NCI-H748 (cell line): ENCODE measurements around the gene ZNF423.
"Not testable (repeated sequence)": the region's sequence is repeated elsewhere in the genome, so short reads cannot be mapped to it uniquely, and the experiment has no call there.

Experiments used
- DNase-seq: peaks from one replicate; lab custom pipeline; 2025; ENCODE audit not compliant: unreplicated experiment; lab: John Stamatoyannopoulos, UW

Gene ZNF423

DNA sequence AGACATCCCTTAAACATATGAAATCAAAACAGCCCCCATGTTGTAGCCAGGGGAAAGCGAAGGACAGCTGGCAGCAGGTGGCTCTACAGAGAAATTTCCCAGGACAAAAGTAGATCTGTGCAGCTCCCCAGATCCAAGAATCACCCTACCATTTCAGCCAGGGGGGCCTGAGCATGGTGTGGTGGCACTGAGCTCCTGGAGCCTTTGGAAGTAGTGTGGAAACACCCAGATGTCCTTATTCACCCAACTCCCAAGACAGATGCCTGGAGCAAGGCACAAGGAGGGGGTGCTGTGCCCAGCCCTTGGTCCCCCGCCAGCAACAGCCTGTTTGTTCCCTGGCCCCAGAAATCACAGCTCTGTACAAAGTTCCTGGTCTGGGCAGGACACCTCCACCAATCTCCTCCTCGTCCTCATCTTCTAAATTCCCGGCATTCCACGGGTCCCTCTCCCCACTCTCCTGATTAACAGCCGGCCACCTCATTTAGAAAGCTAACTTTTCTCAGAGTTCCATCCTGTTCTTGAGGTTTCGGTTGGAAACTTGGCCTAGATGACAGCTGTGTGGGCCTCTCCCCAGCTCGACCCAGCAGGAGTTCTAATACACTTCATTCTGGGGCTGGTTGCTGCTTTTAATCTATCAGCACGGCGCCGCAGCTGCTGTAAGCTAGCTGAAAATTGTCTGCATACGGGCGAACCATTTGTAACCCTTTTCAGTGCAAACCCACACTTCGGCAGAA, 291.2 kb downstream of the ZNF423 start:
- no peak for DNase-seq

GRCh38 chr16:49563666-49564065, 292.2 kb downstream of the ZNF423 start:
- no peak for DNase-seq

DNA sequence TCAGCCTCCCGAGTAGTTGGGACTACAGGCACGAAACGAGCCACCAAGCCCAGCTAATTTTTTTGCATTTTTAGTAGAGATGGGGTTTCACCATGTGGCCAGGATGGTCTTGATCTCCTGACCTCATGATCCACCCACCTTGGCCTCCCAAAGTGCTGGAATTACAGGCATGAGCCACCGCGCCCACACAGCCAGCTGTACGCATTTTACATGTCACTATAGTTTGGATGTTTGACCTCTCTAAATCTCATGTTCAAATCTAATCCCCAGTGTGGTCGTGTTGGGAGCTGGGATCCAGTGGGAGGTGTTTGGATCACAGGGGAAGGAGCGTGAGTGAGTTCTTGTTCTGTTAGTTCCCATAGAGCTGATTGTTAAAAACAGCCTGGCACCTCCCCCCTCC, 293.0 kb downstream of the ZNF423 start:
- not testable (repeated sequence) for DNase-seq

DNA sequence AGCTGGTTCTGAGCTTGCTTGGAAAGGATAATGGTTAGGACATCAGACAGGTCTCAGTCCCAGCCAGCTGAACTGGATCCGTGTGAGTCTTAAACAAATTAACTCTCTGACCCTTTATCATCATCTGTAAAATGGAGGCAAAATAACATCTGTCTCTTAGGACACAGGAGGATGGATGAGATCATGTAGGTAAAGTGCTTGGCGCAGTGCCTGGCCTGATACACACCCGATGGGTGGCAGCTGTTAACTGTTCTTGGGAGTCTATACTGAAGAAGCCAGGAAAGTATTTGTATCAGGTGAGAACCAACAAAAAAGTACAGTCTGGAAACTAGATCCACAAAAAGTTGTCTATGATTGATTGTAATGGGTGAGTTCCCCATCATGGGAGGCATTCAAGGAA, 293.7 kb downstream of the ZNF423 start:
- DNase-seq: peak; percentile 38

- DNase-seq: no peak
Measured at GRCh38 chr16:49560004-49560830, 295.7 kb downstream of the ZNF423 start.

DNA sequence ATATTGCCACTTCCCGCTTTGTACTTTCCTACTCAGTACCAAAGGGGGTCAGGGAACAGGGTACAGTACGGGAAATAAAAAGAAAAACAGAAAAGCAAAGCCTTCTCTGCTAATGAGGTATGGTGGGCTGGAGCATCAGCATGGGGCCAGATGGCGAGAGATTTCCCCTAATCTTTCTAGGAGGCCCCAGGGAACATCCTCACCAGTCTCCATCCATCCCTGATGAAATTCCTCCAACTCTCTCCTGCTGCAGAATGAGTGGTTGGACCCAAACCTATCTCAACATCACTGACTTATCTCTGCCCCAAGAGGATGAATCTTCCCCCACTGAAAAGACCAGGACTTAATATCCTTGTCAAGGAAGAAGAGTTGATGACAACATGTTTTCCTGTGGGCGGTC, 296.7 kb downstream of the ZNF423 start:
- no peak for DNase-seq

DNA sequence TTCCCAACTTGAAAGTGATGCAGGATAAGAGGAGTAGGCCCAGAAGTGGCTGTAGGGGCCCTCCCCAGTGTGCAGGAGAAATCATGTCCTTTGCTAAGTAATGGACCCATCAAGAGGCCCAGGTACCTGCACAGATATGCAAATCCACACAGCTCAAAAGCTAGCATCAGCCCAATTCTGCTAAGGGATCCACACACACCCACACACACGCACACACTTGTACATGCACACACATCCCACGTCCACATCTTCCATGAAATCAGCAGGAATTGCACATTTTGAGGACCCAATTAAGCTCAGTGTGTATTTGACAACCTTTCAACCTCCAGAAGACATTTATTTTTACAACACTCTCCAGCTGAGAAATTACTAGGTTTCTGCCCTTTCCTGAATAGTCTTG, 297.5 kb downstream of the ZNF423 start:
- DNase-seq: no peak

DNA sequence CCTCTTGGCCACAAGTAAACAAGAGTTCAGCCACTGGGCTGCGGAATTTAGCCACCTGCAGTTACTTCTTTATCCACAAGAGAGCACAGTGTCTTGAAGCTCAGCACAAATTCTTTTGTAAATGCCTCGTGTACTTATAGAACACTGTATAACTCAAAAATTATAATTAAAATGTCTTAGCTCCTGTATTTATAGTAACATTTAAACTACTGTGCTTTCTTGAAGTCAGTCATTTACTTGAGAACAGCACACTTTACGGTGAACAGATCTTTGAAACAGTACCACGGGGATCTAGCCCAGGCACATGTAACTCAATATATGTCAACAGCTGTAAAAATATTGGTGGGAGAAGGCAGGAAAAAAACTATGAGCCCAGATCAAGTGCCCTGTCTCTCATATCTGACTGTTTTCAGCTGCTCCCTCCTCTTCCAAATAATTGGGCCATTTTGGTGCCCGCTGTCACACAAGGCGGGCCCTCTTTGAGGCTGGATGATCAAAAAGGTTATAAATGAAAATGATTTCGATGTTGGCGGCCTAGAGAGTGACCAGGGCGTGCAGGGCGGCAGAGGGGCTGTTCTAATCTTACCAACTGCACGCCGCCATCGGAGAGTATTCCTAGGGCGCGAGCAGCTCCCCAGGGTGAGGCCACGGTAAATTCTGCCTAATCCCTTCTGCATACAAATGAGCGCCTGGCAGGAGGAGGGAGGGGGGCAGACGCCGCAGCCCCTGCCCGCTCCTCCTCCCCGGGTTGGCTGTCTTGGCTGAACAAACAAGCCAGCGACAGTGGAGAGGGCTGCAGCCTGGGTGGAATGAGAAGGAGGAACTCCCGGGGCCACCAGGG, 299.1 kb downstream of the ZNF423 start:
- peak; percentile 85 for DNase-seq

GRCh38 chr16:49556249-49556605, 299.7 kb downstream of the ZNF423 start:
- DNase-seq: no peak

DNA sequence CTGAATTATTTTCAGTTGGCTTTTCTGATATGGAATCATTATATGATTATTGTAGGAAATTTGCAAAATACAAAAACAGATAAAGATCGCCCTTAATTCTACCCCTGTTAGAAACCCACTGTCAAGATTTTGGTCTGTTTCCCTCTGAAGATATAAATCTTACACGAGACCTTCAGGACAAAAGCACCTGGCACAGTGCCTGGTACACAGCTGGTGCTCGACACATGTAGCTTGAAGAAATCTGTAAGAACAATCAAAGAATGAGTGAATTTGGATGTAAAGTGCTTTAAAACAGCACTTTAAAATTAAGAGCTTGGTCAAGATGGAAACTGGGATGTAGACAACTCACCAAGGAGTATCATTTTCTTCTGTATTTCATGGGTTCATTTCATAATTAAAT, 301.2 kb downstream of the ZNF423 start:
- no peak for DNase-seq

- no peak for DNase-seq
Measured at GRCh38 chr16:49552313-49552928, 303.5 kb downstream of the ZNF423 start.

DNA sequence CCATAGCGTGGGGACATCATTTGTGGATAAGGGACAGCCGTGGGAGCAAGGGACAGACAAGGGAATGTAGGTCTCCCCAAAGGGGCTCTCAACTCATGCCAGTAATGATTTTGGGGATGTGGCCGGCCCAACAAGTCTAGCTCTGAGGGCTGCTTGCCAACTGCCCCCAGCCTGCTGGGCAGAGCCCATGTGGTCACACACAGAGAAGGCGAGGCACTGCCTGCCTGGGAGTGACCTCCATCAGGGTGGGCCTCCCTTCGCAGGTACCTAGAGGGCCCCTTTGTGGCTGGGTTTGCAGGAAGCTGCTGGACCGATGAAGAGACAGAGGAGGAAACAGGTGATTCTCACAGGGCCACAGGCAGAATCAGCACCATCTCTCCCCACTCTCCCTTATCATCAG, 305.2 kb downstream of the ZNF423 start:
- DNase-seq: no peak

DNA sequence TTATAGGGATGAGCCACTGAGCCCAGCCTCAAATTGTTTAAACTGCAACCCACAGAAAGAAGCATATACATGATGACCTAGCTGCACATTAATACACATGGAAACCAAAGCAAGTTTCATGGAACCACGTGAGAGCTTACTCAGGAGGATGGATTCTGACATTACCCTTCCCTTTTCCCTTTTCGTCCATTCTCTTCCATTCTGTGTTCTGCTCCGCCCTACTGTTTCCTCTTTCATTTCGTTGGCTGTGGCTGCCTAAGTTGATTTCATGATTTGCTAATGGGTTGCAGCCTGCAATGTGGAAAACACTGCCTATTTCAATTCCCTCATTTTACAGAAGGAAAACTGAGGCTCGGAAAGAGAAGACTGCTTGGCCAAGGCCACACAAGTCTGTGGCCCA, 305.8 kb downstream of the ZNF423 start:
- no peak for DNase-seq

DNA sequence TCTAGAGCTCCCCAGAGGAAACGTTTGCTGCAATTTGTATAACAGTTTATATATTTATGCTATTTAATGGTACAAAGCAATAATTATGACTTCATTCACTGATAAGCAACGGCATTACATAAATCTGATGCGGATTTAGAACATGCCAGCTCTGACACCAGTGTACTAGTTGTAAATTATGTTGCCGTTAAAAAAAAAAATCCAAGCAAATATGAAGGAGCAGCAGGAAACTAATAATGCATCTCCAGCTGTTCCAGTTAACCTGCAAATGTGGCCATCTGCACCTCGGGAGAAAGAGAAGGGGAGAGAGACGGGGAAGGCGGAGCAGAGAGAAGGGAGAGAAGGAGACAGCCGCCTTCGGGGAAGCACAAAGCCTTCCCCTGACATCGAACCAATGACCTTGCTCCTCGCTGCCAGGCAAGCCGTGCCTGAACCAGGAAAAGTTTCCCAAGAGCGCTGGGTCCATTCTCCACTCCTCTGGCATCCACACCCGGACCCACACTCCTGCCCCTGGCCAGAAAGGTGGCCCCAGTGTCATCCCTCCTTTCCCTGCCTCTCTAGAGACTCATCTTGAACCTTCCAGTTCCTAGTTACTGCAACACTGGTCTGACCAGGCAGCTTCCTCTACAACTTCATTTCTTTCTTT, 307.5 kb downstream of the ZNF423 start:
- DNase-seq: peak; percentile 2

DNA sequence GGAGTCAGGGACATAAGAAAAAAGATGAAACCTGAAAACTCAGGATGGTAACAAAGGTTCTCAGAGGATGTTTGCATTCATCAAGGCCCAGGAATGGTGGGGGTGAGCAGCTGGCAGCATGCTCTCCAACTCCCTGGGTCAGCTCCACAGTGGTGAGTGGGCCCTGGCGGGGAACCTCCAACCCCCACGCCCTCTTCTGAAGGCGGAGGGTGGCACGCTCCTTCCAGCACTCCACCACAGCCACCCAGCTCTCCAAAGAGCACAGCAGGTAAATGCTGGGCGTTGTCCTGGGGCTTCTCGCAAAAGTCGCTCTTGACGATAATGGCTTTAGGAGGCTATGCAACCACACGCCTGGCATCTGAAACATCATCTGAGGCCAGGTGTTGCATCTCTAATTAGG, 308.5 kb downstream of the ZNF423 start:
- peak; percentile 87 for DNase-seq

- DNase-seq: no peak
Measured at GRCh38 chr16:49546735-49547134, 309.2 kb downstream of the ZNF423 start.

GRCh38 chr16:49545741-49546448, 310.0 kb downstream of the ZNF423 start:
- DNase-seq: peak; percentile 50

DNA sequence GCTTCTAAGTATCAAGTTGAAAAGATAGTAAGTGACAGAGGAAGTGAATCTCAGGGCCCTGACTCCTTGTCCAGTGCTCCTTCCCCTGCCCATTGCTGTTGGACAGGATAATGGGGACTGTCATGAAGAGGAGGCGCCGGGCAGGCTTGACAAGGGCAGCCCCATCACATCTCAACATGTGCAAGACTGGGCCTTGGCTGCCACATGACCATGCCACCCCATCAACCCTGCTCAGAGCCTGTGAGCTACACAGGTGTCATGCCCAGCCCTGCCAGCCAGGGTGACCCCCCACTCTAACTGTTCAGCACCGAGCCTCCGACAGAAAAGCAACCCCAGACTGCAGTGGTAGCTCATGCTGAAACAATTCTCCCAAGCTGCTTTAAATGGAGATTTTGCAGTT, 310.7 kb downstream of the ZNF423 start:
- no peak for DNase-seq

DNA sequence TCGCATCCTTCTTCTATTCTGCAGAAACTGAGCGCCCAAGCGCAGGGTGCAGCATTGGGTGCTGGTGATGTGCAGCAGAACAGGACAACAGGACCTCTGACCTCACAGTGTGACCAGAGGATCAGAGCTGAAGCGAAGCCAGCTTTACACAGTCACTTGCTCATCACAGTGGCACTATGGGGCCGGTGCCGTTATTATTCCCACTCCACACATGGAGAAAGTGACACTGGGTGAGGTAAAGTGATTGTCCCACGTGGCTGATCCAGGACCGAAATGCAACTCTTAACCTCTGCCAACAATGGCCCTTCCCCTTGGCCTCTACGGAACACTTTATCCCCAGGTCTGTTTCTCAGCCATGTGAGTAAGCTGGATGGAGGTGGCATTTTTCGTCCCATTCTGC, 311.1 kb downstream of the ZNF423 start:
- DNase-seq: no peak

DNA sequence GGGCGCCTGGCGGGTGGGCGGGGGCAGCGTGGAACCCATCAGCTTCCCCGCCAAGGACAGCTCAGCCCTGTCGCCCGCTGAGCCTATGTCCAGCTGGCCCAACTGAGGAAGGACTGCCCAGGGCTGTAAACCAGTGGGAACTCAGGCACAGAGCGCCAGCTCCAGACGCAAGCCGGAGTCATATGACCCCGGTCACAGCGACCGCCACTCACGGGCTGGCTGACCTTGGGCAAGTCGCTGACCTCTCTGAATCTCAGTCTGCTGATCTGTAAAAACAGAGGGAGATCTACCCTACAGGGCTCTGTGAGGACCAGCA, 312.3 kb downstream of the ZNF423 start:
- DNase-seq: no peak
